GM21390 (cell line): ENCODE data around the gene PLA2G4B.

Experiments used
- ATAC-seq: cut with Tn5 transposase; IDR thresholded peaks from one replicate; pipeline ENCODE4 v1.9.1; 2021; ENCODE audit not compliant: unreplicated experiment

The PLA2G4B gene

GRCh38 chr15:41848631-41849030 lies 10.0 kb downstream of the PLA2G4B start:
- no peak for ATAC-seq

GRCh38 chr15:41849204-41849603 lies 10.6 kb downstream of the PLA2G4B start:
- ATAC-seq, result no peak

- ATAC-seq, result no peak
These were observed 11.2 kb downstream of the PLA2G4B start for GRCh38 chr15:41849861-41850260.

GRCh38 chr15:41850482-41851166 lies 12.0 kb downstream of the PLA2G4B start:
- ATAC-seq, result no peak

GRCh38 chr15:41851167-41851523 lies 12.5 kb downstream of the PLA2G4B start:
- no peak for ATAC-seq

GRCh38 chr15:41851755-41852370 lies 13.2 kb downstream of the PLA2G4B start:
- no peak for ATAC-seq

GRCh38 chr15:41852736-41853590 lies 14.3 kb downstream of the PLA2G4B start:
- ATAC-seq, result no peak

GRCh38 chr15:41853831-41854230 lies 15.2 kb downstream of the PLA2G4B start:
- no peak for ATAC-seq

- no peak for ATAC-seq
These were observed 15.8 kb downstream of the PLA2G4B start for GRCh38 chr15:41854443-41854842.

- no peak for ATAC-seq
These were observed 16.8 kb downstream of the PLA2G4B start for GRCh38 chr15:41855261-41855961.

GRCh38 chr15:41856262-41856661 lies 17.6 kb downstream of the PLA2G4B start:
- no peak for ATAC-seq

- no peak for ATAC-seq
These were observed 18.1 kb downstream of the PLA2G4B start for GRCh38 chr15:41856716-41857115.

- no peak for ATAC-seq
These were observed 18.7 kb downstream of the PLA2G4B start for GRCh38 chr15:41857316-41857715.

- ATAC-seq, result no peak
These were observed 20.1 kb downstream of the PLA2G4B start for GRCh38 chr15:41858756-41859155.

- ATAC-seq, result no peak
These were observed 21.6 kb downstream of the PLA2G4B start for GRCh38 chr15:41860049-41860828.

- no peak for ATAC-seq
These were observed 23.2 kb downstream of the PLA2G4B start for GRCh38 chr15:41861736-41862356.

GRCh38 chr15:41862515-41863116 lies 24.0 kb downstream of the PLA2G4B start:
- no peak for ATAC-seq

- no peak for ATAC-seq
These were observed 26.9 kb downstream of the PLA2G4B start for GRCh38 chr15:41865490-41866055.

- no peak for ATAC-seq
These were observed 27.6 kb downstream of the PLA2G4B start for GRCh38 chr15:41866263-41866703.
